Adrenal gland (tissue), 12 donors: Measurements from ENCODE around the gene NPTX2. TPM values are rescaled to one million over a fixed set of nuclear protein-coding genes. Genes with fewer than 3 reads are reported as not detected.

Experiments
- DNase-seq, 7 donors: peaks; one replicate each; pipeline ENCODE4 v3.0.0-alpha.2; 2019 to 2020
- H3K27ac ChIP-seq, 5 donors: fragments of 200-600 bp; sonication (generic) in 4 of 5; 1 replicate in 3 of 5; 2 replicates in 2 of 5; pipeline versions ENCODE4 v1.5.1 to v1.8.0; 2016 to 2020; ENCODE audit warnings: mild to moderate bottlenecking in 1 of 5
- H3K27me3 ChIP-seq: fragments of 200-600 bp; 2 replicates; pipeline ENCODE4 v1.8.0; 2021
- H3K36me3 ChIP-seq, 2 donors: fragments of 200-600 bp; replicated peaks in 1 of 2; 1 replicate in 1 of 2; 2 replicates in 1 of 2; pipeline versions ENCODE4 v1.5.1 to v1.8.0; 2018 to 2022
- H3K4me1 ChIP-seq, 2 donors: fragments of 200-600 bp; replicated peaks in 1 of 2; 1 replicate in 1 of 2; 2 replicates in 1 of 2; pipeline versions ENCODE4 v1.5.1 to v1.8.0; 2018 to 2021
- H3K4me3 ChIP-seq, 4 donors: fragments of 200-600 bp; sonication (generic) in 3 of 4; one replicate each; pipeline ENCODE4 v1.5.1; 2016 to 2018
- H3K9me3 ChIP-seq, 3 donors: fragments of 200-600 bp; sonication (generic) in 1 of 3; replicated peaks in 1 of 3; 1 replicate in 2 of 3; 2 replicates in 1 of 3; pipeline versions ENCODE4 v1.5.1 to v1.8.0; 2016 to 2021
- POLR2A ChIP-seq, 2 donors: fragments of 450-650 bp; IDR thresholded peaks; one replicate each; pipeline ENCODE4 v1.6.1; 2017; ENCODE audit warnings: antibody characterized with exemption in 2 of 2, mild to moderate bottlenecking in 2 of 2, moderate library complexity in 1 of 2
- WGBS, 4 donors: extraction: QIAGEN DNeasy Blood & Tissue Kit in 2 of 4; methylation state at CpG; one replicate each; pipeline versions ENCODE4 v1.1.5 to v1.1.7; 2013 to 2017; 5-methylcytosine and 5-hydroxymethylcytosine counted together
- intact Hi-C, 2 donors: fragments of 100-400 bp; cut with DNase I; formaldehyde crosslinking; loops; one replicate each; pipeline versions ENCODE4 v1.14.1 to v1.15.0; 2022 to 2023
- polyA plus RNA-seq, 3 donors: library from polyadenylated mRNA; stranded (reverse); fragments of 200-250 nt in 2 of 3; fragments of 350-450 nt in 1 of 3; fragmentation: Illumina TruSeq in 1 of 3; extraction: RNeasy Lipid Tissue Mini Kit (QIAGEN cat#74804) in 1 of 3; gene quantifications; one replicate each; pipeline ENCODE4 v1.2.3, GENCODE V29; 2013 to 2014
- total RNA-seq, 9 donors: library from RNA; depleted of rRNA in 4 of 9; stranded (reverse); fragments of >200 nt in 4 of 9; fragments of 120-200 nt in 1 of 9; fragmentation: NEBNext Ultra II Directional in 1 of 9; extraction: Animal tissue kit (Norgen Biotek cat#: 25700) in 1 of 9; gene quantifications; one replicate each; pipeline versions ENCODE4 v1.1.0 to v1.2.4, GENCODE V29; 2013 to 2023
- TF ChIP-seq, protein P1 (sequence below), 6 experiments: fragments of 450-650 bp in 4 of 6; fragments of 200-600 bp in 2 of 6; sonication (generic) in 1 of 6; IDR thresholded peaks; 1 replicate in 5 of 6; 2 replicates in 1 of 6; pipeline versions ENCODE4 v1.5.1 to v1.8.0; 2016 to 2021; ENCODE audit warnings: antibody characterized with exemption in 6 of 6, mild to moderate bottlenecking in 2 of 6, moderate library complexity in 1 of 6
- donor health status: healthy with polysubstance abuse.
- donor health status: Bipolar disorder and iron deficiency.
- donor health status: DM: yes; HTN: yes; CAD: no.
- donor health status: DM: no; HTN: no; CAD: no.
- donor health status: DM: no; HTN: no; CAD: no.
- donor health status: DM: yes; HTN: yes; CAD: no.

NPTX2 gene
- total and polyA plus RNA-seq, 12 donors, result 11.6 to 81.1 (median 47.3) TPM

DNA sequence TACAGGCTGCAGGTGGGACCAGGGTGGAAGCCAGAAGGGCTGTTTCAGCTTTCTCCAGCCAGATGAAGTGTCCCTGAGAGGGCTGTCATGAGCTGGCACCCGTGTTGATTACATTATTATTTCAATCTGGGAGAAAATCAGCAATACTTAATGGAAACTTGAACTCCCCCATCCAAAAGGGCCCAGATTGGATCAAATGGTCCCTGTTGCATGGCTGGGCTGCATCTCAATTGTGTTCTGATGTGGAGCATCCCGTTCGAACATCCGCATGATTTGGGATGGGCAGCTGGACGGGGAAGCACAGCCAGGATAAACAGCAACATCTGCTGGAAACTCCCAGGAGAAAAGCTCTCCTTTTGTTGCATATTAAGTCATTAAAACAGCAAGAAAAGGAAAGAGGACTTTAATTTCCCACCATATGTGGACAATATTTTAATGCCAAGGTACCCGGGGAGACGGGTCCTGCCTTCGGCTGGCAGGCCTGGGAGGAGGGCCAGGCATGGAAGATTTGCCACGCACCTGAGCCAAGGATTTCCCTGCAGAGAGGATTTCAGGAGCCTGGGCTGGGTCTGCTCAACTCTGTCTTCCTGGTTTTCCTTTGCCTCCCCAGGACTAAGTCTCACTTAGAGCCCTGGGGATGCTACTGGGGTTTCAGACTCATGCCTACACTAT is 52.4 kb downstream of the NPTX2 start:
- no peaks in the 10 kb centered on the region for H3K9me3 ChIP-seq
- no peaks in the 10 kb centered on the region for H3K36me3 ChIP-seq
- DNase-seq, result no peak
- H3K27ac ChIP-seq, result no peak overlapping the region
- H3K27me3 ChIP-seq, result no peaks in the 10 kb centered on the region
- no peaks in the 10 kb centered on the region for H3K4me1 ChIP-seq
- WGBS, 4 donors, result 54 to 61% (median 56%) methylated on average over 8 to 9 of the region's 9 CpGs
- no peak overlapping the region for H3K4me3 ChIP-seq
- intact Hi-C loops, result no loop called here
- TF ChIP-seq, protein P1, sequence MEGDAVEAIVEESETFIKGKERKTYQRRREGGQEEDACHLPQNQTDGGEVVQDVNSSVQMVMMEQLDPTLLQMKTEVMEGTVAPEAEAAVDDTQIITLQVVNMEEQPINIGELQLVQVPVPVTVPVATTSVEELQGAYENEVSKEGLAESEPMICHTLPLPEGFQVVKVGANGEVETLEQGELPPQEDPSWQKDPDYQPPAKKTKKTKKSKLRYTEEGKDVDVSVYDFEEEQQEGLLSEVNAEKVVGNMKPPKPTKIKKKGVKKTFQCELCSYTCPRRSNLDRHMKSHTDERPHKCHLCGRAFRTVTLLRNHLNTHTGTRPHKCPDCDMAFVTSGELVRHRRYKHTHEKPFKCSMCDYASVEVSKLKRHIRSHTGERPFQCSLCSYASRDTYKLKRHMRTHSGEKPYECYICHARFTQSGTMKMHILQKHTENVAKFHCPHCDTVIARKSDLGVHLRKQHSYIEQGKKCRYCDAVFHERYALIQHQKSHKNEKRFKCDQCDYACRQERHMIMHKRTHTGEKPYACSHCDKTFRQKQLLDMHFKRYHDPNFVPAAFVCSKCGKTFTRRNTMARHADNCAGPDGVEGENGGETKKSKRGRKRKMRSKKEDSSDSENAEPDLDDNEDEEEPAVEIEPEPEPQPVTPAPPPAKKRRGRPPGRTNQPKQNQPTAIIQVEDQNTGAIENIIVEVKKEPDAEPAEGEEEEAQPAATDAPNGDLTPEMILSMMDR (IDR thresholded peaks at IDR 0.05), result no peak
- no peak for TF ChIP-seq POLR2A (IDR thresholded peaks at IDR 0.05)

DNA sequence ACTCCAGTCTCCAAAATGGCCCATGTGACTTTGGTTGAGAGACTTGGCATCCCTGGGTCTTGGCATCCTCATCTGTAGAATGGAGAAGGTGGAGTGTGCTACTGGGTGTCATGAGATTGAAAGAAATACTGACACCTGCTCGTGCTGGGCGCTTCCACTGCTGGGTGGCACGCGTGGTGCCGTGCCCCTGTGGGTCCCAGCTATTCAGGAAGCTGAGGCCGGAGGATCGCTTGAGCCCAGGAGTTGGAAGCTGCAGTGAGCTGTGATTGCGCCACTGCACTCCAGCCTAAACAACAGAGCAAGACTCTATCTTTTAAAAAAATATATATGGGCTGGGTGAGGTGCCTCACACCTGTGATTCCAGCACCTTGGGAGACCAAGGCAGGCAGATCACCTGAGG is 53.1 kb downstream of the NPTX2 start:
- intact Hi-C loops, result no loop called here
- DNase-seq, result no peak

DNA sequence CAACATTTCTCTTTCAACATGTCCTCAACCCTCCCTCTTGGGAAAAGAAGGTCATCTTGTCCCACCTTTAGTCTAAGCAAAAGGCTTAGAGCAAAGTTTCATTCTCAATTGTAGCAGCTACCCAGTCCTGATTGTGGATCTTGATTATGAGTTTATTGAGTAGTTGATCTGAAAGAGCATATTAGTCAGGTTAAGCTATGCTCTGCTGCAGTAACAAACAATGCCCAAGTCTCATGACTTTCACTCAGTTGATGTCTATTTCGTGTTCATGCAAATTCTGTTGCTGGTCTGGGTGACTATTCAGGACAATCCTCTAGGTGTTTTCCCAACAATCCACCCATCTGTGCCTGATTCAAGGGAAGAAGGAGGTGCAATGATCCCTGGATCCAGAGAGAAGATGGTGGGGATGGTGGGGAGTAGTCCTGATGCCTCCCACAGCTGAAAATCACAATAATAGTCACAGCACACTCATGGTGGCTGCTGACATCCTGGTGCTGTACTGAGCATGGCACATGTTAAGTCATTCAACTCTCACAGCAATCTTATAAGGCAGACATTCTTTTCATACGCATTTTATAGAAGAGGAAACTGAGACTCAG is 54.7 kb downstream of the NPTX2 start:
- Histone ChIP-seq H3K9me3 (no peaks in the 10 kb centered on the region), H3K36me3 (no peaks in the 10 kb centered on the region), H3K4me1 (no peaks in the 10 kb centered on the region), H3K27me3 (no peaks in the 10 kb centered on the region), H3K27ac (no peak overlapping the region), H3K4me3 (no peak overlapping the region)
- DNase-seq, result no peak
- intact Hi-C loops, result no loop called here
- WGBS, 4 donors, result 23 to 69% (median 63%) methylated on average over 2 of the region's 2 CpGs
- TF ChIP-seq, protein P1 (IDR thresholded peaks at IDR 0.05), result no peak
- no peak for TF ChIP-seq POLR2A (IDR thresholded peaks at IDR 0.05)

More for the DNA sequence above, 53.1 kb downstream of the NPTX2 start:
- H3K36me3 ChIP-seq, result no peaks in the 10 kb centered on the region
- WGBS, 4 donors, result 85 to 93% (median 89%) methylated on average over 6 to 8 of the region's 8 CpGs
- TF ChIP-seq POLR2A (IDR thresholded peaks at IDR 0.05), result no peak
- TF ChIP-seq, protein P1 (IDR thresholded peaks at IDR 0.05), result no peak
- no peak overlapping the region for H3K4me3 ChIP-seq
- H3K27me3 ChIP-seq, result no peaks in the 10 kb centered on the region
- H3K27ac ChIP-seq, result no peak overlapping the region
- H3K4me1 ChIP-seq, result no peaks in the 10 kb centered on the region
- H3K9me3 ChIP-seq, result no peaks in the 10 kb centered on the region

DNA sequence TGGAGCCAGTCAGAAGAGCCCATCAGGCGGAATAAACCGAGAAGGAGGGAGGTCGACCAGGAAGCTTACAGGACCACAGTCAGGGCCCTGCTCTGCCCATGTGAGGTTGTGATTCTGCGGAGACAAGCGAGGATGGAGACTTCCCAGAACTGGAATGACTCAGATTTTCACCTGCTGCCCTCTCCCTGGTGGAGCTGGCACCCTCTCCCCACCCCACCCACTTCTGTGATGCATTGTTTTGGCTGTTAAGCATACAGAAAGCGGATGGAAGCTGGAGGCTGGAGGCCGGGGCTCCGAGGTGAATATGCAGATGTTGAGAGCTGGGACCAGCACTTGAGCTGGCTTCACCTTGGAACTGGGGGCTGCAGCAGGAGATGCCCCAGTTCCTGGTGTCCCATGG is 57.4 kb downstream of the NPTX2 start:
- WGBS, 4 donors, result 76 to 81% (median 79%) methylated on average over 6 to 8 of the region's 8 CpGs
- no peak for TF ChIP-seq POLR2A (IDR thresholded peaks at IDR 0.05)
- TF ChIP-seq, protein P1 (IDR thresholded peaks at IDR 0.05), result no peak
- no peak for DNase-seq
- H3K27ac ChIP-seq, result no peak overlapping the region
- intact Hi-C loops, result no loop called here
- H3K9me3 ChIP-seq, result no peaks in the 10 kb centered on the region
- peaks cover 7% of the 10 kb centered on the region for H3K27me3 ChIP-seq
- H3K4me3 ChIP-seq, result no peak overlapping the region
- H3K36me3 ChIP-seq, result no peaks in the 10 kb centered on the region
- H3K4me1 ChIP-seq, result no peaks in the 10 kb centered on the region
